Immature natural killer cell (primary cell): ENCODE results near the gene RPL18A. TPM values are rescaled to one million over a fixed set of nuclear protein-coding genes. Genes with fewer than 3 reads are reported as not detected.

Experiments
- DNase-seq, 3 donors: peaks; one replicate each; pipeline ENCODE4 v3.0.0; 2022; ENCODE audit warnings: mixed read lengths in 1 of 3
- H3K27ac Mint-ChIP-seq, 6 donors: one replicate each; pipeline ENCODE4 v1.8.0; 2020; ENCODE audit warnings: mixed read lengths in 6 of 6, mild to moderate bottlenecking in 5 of 6, inconsistent platforms in 4 of 6, moderate library complexity in 3 of 6
- H3K27me3 Mint-ChIP-seq, 3 donors: one replicate each; pipeline ENCODE4 v1.8.0; 2020 to 2021; ENCODE audit warnings: low read depth in 3 of 3, mild to moderate bottlenecking in 3 of 3, mixed read lengths in 3 of 3, moderate library complexity in 3 of 3, inconsistent platforms in 1 of 3
- H3K36me3 Mint-ChIP-seq, 3 donors: one replicate each; pipeline ENCODE4 v1.8.0; 2020; ENCODE audit warnings: mixed read lengths in 3 of 3, inconsistent platforms in 2 of 3, mild to moderate bottlenecking in 2 of 3
- H3K4me1 Mint-ChIP-seq, 2 donors: one replicate each; pipeline ENCODE4 v1.8.0; 2020; ENCODE audit warnings: inconsistent platforms in 2 of 2, mild to moderate bottlenecking in 2 of 2, mixed read lengths in 2 of 2, moderate library complexity in 1 of 2
- H3K4me3 Mint-ChIP-seq, 5 donors: one replicate each; pipeline ENCODE4 v1.8.0; 2020; ENCODE audit warnings: mild to moderate bottlenecking in 5 of 5, mixed read lengths in 5 of 5, inconsistent platforms in 3 of 5, moderate library complexity in 3 of 5
- H3K9me3 Mint-ChIP-seq, 6 donors: one replicate each; pipeline ENCODE4 v1.8.0; 2020; ENCODE audit warnings: mild to moderate bottlenecking in 6 of 6, mixed read lengths in 6 of 6, inconsistent platforms in 4 of 6, moderate library complexity in 3 of 6
- polyA plus RNA-seq, 3 donors: library from polyadenylated mRNA; unstranded; fragments of 300-500 nt; fragmentation: Illumina TruSeq; gene quantifications; one replicate each; pipeline ENCODE4 v1.2.3, GENCODE V29; 2021

The RPL18A gene
- polyA plus RNA-seq, 3 donors from 2014 or later, result 1,385 to 2,434 (median 1,562) TPM

GRCh38 chr19:17847538-17848366 lies 12.0 kb upstream of the RPL18A start, which contains the start of gene JAK3:
JAK3 (minus strand) TSS chr19:17847982; CDS start chr19:17844417, 3,565 bp downstream.
- H3K4me3 Mint-ChIP-seq, result peak within 1 kb of the TSS; percentile 84 to 92 (median 88)
- H3K4me1 Mint-ChIP-seq, result peaks cover 71 to 73% of the 10 kb centered on the region in 2 donors
- H3K36me3 Mint-ChIP-seq, result peaks cover 0 to 6% (median 0%) of the 10 kb centered on the region in 3 donors
- DNase-seq, result peak; percentile 79 to 83 (median 80)
- H3K27ac Mint-ChIP-seq, result peak within 1 kb of the TSS; percentile 93 to 99 (median 96)
- no peaks in the 10 kb centered on the region for H3K9me3 Mint-ChIP-seq
- peaks cover 3 to 12% (median 12%) of the 10 kb centered on the region in 3 donors for H3K27me3 Mint-ChIP-seq

DNA sequence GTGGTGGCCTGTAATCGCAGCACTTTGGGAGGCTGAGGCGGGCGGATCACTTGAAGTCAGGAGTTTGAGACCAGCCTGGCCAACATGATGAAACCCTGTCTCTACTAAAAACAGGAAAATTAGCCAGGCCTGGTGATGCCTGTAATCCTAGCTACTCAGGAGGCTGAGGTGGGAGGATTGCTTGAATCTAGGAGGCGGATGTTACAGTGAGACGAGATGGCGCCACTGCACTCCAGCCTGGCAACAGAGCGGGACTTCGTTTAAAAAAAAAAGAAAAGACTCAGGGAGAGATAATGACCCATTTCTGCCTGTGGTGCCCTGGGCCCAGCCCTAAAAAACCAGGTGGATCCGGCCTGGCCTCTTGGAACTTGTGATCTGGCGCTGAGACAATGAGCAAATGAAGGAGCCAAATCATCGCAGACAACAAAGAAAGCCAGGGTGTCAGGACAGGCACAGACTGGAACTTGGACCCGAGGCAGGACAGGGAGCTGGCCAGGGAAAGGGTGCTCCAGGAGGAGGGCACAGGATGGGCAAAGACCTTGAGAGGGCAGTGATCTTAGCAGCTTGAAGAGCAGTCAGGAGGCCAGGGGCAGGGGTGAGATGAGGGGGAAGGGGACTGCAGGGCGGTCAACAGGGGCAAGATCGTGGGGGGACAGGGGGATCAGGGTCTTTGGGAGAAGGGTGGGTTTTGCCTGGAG lies 11.0 kb upstream of the RPL18A start:
- Mint-ChIP-seq H3K36me3 (peaks cover 0 to 3% (median 0%) of the 10 kb centered on the region in 3 donors), H3K4me3 (peak overlapping the region; percentile 29 to 90 (median 88)), H3K9me3 (no peaks in the 10 kb centered on the region), H3K27ac (peak overlapping the region; percentile 93 to 99 (median 96)), H3K4me1 (peaks cover 66 to 68% of the 10 kb centered on the region in 2 donors), H3K27me3 (peaks cover 3 to 12% (median 12%) of the 10 kb centered on the region in 3 donors)
- no peak for DNase-seq

- H3K27ac Mint-ChIP-seq, result no peak overlapping the region
- no peak overlapping the region for H3K4me3 Mint-ChIP-seq
- H3K9me3 Mint-ChIP-seq, result no peaks in the 10 kb centered on the region
- no peak for DNase-seq
- H3K36me3 Mint-ChIP-seq, result no peaks in the 10 kb centered on the region
- peaks cover 0 to 6% (median 0%) of the 10 kb centered on the region in 3 donors for H3K27me3 Mint-ChIP-seq
- peaks cover 33 to 34% of the 10 kb centered on the region in 2 donors for H3K4me1 Mint-ChIP-seq
Observed at GRCh38 chr19:17854061-17854460, 5.6 kb upstream of the RPL18A start.

- Mint-ChIP-seq H3K9me3 (no peaks in the 10 kb centered on the region), H3K4me3 (no peak overlapping the region), H3K27ac (no peak overlapping the region), H3K27me3 (peaks cover 4 to 9% (median 4%) of the 10 kb centered on the region in 3 donors), H3K36me3 (peaks cover 0 to 4% (median 0%) of the 10 kb centered on the region in 3 donors), H3K4me1 (peaks cover 33 to 36% of the 10 kb centered on the region in 2 donors)
- peak; percentile 82 to 83 (median 83) for DNase-seq
Observed at GRCh38 chr19:17855280-17856152, 4.2 kb upstream of the RPL18A start.

GRCh38 chr19:17860331-17860992 lies 752 bp downstream of the RPL18A start:
- Mint-ChIP-seq H3K4me1 (peaks cover 32 to 34% of the 10 kb centered on the region in 2 donors), H3K4me3 (peak overlapping the region; percentile 98 to 100 (median 99)), H3K36me3 (peaks cover 0 to 8% (median 4%) of the 10 kb centered on the region in 3 donors), H3K27me3 (peaks cover 4 to 8% (median 4%) of the 10 kb centered on the region in 3 donors), H3K27ac (peak overlapping the region; percentile 84 to 99 (median 94)), H3K9me3 (no peaks in the 10 kb centered on the region)
- no peak for DNase-seq

DNA sequence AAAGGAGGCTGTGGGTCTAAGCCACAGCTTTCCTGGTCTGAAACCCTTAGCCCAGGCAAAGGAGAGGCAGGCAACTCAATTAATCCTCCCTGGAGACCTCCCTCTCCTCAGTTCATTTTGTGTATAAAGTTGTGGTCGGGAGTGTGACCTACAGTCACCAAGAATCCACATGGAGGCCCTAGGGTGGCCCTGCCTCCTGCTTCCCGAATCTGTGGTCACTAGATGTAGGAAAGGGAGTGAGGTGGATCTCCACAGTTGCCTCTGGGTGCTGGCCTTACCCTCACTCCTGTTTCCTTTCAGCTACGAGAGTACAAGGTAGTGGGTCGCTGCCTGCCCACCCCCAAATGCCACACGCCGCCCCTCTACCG lies 1.3 kb downstream of the RPL18A start:
- H3K27me3 Mint-ChIP-seq, result peaks cover 4 to 8% (median 4%) of the 10 kb centered on the region in 3 donors
- peaks cover 0 to 8% (median 4%) of the 10 kb centered on the region in 3 donors for H3K36me3 Mint-ChIP-seq
- H3K4me1 Mint-ChIP-seq, result peaks cover 29 to 31% of the 10 kb centered on the region in 2 donors
- DNase-seq, result no peak
- H3K9me3 Mint-ChIP-seq, result no peaks in the 10 kb centered on the region
- H3K27ac Mint-ChIP-seq, result peak overlapping the region; percentile 18 to 85 (median 74)
- H3K4me3 Mint-ChIP-seq, result peak overlapping the region; percentile 98 to 100 (median 99)

GRCh38 chr19:17861542-17862402 lies 2.1 kb downstream of the RPL18A start:
- Mint-ChIP-seq H3K27ac (peak overlapping the region; percentile 17 to 85 (median 36)), H3K4me1 (peaks cover 29 to 31% of the 10 kb centered on the region in 2 donors), H3K4me3 (peak overlapping the region; percentile 98 to 100 (median 99)), H3K36me3 (peaks cover 0 to 8% (median 4%) of the 10 kb centered on the region in 3 donors), H3K27me3 (peaks cover 4 to 5% (median 4%) of the 10 kb centered on the region in 3 donors), H3K9me3 (no peaks in the 10 kb centered on the region)
- DNase-seq, result no peak

- DNase-seq, result no peak
- Mint-ChIP-seq H3K36me3 (peaks cover 0 to 8% (median 4%) of the 10 kb centered on the region in 3 donors), H3K4me1 (peaks cover 29 to 31% of the 10 kb centered on the region in 2 donors), H3K27me3 (peaks cover 4 to 5% (median 4%) of the 10 kb centered on the region in 3 donors), H3K4me3 (peak overlapping the region in 2 of 5 donors; percentile 38 to 44), H3K9me3 (no peaks in the 10 kb centered on the region), H3K27ac (no peak overlapping the region)
Observed at GRCh38 chr19:17862711-17863519, 3.2 kb downstream of the RPL18A start.

DNA sequence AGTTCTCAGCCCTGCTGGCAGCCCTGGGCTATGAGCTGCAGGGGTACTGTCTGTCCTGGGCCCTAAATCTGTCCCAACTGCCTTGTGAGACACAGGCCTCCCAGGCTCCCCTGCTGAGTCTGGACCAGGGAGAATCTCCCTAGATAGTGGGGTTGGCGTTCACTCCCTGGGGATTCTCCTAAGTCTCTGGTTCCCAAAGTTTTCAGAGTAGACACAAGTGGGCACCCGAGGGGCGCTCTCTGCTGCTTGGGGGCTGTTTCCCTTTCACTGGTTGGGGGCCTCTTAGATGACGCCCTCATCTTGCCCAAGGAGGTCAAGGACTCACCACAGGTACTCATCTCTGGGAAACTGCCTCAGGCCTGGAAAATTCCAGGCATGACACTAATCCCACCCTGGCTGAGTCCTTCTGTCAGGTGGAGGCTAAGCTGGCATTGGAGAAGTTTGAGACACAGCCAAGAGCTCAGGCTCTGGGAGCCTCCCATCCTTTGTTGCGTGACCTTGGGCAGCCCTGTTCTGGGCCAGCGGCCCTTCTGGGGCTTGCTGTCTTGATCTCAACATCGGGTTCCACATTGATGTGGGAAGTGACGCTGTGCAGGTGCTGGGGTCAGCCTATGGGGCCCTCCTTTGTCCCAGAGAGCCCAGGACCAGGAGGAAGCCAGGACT lies 3.9 kb downstream of the RPL18A start:
- H3K9me3 Mint-ChIP-seq, result no peaks in the 10 kb centered on the region
- no peak for DNase-seq
- H3K27ac Mint-ChIP-seq, result no peak overlapping the region
- H3K4me1 Mint-ChIP-seq, result peaks cover 29 to 31% of the 10 kb centered on the region in 2 donors
- H3K27me3 Mint-ChIP-seq, result peaks cover 4 to 5% (median 4%) of the 10 kb centered on the region in 3 donors
- peak overlapping the region in 2 of 5 donors; percentile 21 to 35 for H3K4me3 Mint-ChIP-seq
- peaks cover 0 to 8% (median 4%) of the 10 kb centered on the region in 3 donors for H3K36me3 Mint-ChIP-seq

DNA sequence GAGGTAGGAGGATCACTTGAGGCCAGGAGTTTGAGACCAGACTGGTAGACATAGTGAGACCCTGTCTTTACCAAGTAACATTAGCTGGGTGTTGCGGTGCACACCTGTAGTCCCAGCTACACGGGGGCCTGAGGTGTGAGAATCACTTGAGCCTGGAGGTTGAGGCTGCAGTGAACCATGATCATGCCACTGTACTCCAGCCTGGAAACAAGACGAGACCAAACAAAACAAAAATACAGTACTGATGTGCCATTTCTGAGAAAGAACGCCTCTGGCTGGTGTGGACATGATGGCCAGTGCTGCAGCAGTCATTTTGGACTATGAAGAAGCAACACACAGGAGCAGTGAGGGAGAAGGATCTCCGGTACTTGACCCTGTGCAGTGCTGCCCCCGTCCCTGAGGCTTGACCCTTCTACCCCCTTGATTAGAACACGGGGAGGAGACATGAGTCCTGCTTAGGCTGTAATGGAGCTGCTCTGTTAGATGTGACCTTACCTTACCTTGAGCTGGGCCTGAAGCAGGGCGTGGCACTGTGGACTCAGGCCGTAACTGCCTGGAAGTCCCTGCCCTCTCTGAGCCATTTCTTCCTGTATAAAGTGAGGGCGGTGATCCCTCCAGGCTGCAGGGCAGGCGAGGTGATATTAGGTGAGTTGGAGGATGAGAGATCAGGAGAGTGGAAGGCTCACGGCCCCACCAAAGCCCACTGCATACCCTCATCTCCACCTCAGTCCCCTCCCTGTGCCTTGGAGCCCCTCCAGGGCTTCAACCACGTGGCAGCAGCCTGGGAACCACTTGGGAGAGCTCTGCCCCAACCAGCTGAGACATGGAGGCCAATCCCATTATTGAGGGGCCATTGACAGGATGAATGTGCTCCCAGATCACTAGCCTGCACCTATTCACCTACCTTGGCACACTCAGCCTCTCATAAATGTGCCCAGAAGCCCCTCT lies 5.9 kb downstream of the RPL18A start:
- Mint-ChIP-seq H3K27me3 (peaks cover 0 to 4% (median under 1%) of the 10 kb centered on the region in 3 donors), H3K9me3 (no peaks in the 10 kb centered on the region), H3K4me3 (no peak overlapping the region), H3K27ac (peak overlapping the region in 1 of 6 donors; percentile 43), H3K4me1 (peaks cover 12 to 15% of the 10 kb centered on the region in 2 donors), H3K36me3 (peaks cover 0 to 8% (median 0%) of the 10 kb centered on the region in 3 donors)
- DNase-seq, result no peak
